Activated CD8-positive, alpha-beta T cell treated with anti-CD3 and anti-CD28 coated beads, Interleukin-2, amount 10 ng/mL, durations not matched to agents 7 days and 5 days (primary cell): ENCODE measurements around the gene RASSF3. TPM values are rescaled to one million over a fixed set of nuclear protein-coding genes. Genes with fewer than 3 reads are reported as not detected.
"Not testable (repeated sequence)": the region's sequence is repeated elsewhere in the genome, so short reads cannot be mapped to it uniquely, and the experiment has no call there.

Source experiments
- ATAC-seq: fragments of 150-1000 bp; cut with Tn5 transposase; one replicate; pipeline ENCODE4 v1.10.0; 2021; ENCODE audit warnings: moderate library complexity
- CTCF ChIA-PET: fragments of 350-600 bp; sonication (Branson Sonifier 250); formaldehyde crosslinking; loops from one replicate; lab custom pipeline; 2021; ENCODE audit warnings: antibody characterized with exemption; lab: Charles Lee
- POLR2A ChIA-PET: fragments of 350-600 bp; sonication (Branson Sonifier 250); formaldehyde crosslinking; loops from one replicate; lab custom pipeline; 2021; ENCODE audit warnings: antibody characterized with exemption; lab: Charles Lee
- DNase-seq: peaks from one replicate; pipeline ENCODE4 v3.0.0-alpha.2; 2020
- H3K27ac Mint-ChIP-seq: one replicate; pipeline ENCODE4 v1.8.0; 2021; ENCODE audit warnings: mild to moderate bottlenecking, mixed read lengths
- H3K27me3 Mint-ChIP-seq: one replicate; pipeline ENCODE4 v1.8.0; 2021; ENCODE audit warnings: low read depth, mixed read lengths
- H3K36me3 Mint-ChIP-seq: one replicate; pipeline ENCODE4 v1.8.0; 2021; ENCODE audit warnings: low read depth, mixed read lengths
- H3K4me1 Mint-ChIP-seq: one replicate; pipeline ENCODE4 v1.8.0; 2021; ENCODE audit warnings: low read depth, mixed read lengths
- H3K4me3 Mint-ChIP-seq: one replicate; pipeline ENCODE4 v1.8.0; 2021; ENCODE audit warnings: mild to moderate bottlenecking, mixed read lengths
- H3K9me3 Mint-ChIP-seq: one replicate; pipeline ENCODE4 v1.8.0; 2022; ENCODE audit warnings: mixed read lengths; ENCODE audit not compliant: insufficient read depth
- total RNA-seq, 2 experiments: library from RNA; stranded (reverse); gene quantifications; one replicate each; pipeline ENCODE4 v1.2.3, GENCODE V29; 2021

Gene RASSF3
- total RNA-seq, 2 experiments from 2014 or later = 61.7 to 63.7 TPM

GRCh38 chr12:64683816-64684543 lies 73.7 kb downstream of the RASSF3 start:
- POLR2A ChIA-PET = interaction anchor here (0.9 to 8.8 kb wide), 3 partner anchors 10 to 73 kb away, joined by 3 to 71 read pairs (median 3); no protein-coding TSS in a partner anchor
- Mint-ChIP-seq H3K4me1 (peaks cover 90% of the 10 kb centered on the region), H3K27ac (peak overlapping the region; percentile 79), H3K36me3 (peaks cover 63% of the 10 kb centered on the region), H3K27me3 (no peaks in the 10 kb centered on the region), H3K4me3 (peak overlapping the region; percentile 50), H3K9me3 (no peaks in the 10 kb centered on the region)
- CTCF ChIA-PET = interaction anchor here (1.4 to 15.4 kb wide), 7 partner anchors 11 to 134 kb away, joined by 3 to 112 read pairs (median 6); partner anchors contain the start of gene RASSF3
- no peak for DNase-seq
- no peak for ATAC-seq

- ATAC-seq (peak; percentile 22), DNase-seq (no peak)
- peaks cover 85% of the 10 kb centered on the region for H3K4me1 Mint-ChIP-seq
- H3K36me3 Mint-ChIP-seq = peaks cover 67% of the 10 kb centered on the region
- POLR2A ChIA-PET = interaction anchor here (0.6 to 8.8 kb wide), 2 partner anchors 15 to 117 kb away, joined by 3 to 71 read pairs; no protein-coding TSS in a partner anchor
- H3K27me3 Mint-ChIP-seq = no peaks in the 10 kb centered on the region
- H3K27ac Mint-ChIP-seq = peak overlapping the region; percentile 79
- CTCF ChIA-PET = interaction anchor here (1.0 to 15.4 kb wide), 4 partner anchors 9 to 135 kb away, joined by 3 to 112 read pairs (median 13); no protein-coding TSS in a partner anchor
- H3K4me3 Mint-ChIP-seq = no peak overlapping the region
- H3K9me3 Mint-ChIP-seq = no peaks in the 10 kb centered on the region
Observed at GRCh38 chr12:64685050-64685449, 74.8 kb downstream of the RASSF3 start.

GRCh38 chr12:64685605-64686004 lies 75.3 kb downstream of the RASSF3 start:
- DNase-seq = no peak
- no peaks in the 10 kb centered on the region for H3K9me3 Mint-ChIP-seq
- POLR2A ChIA-PET = interaction anchor here (0.6 to 8.8 kb wide), 2 partner anchors 16 to 116 kb away, joined by 3 to 71 read pairs; no protein-coding TSS in a partner anchor
- peaks cover 80% of the 10 kb centered on the region for H3K4me1 Mint-ChIP-seq
- H3K27me3 Mint-ChIP-seq = no peaks in the 10 kb centered on the region
- CTCF ChIA-PET = interaction anchor here (1.0 to 15.4 kb wide), 4 partner anchors 9 to 136 kb away, joined by 3 to 112 read pairs (median 13); no protein-coding TSS in a partner anchor
- peaks cover 68% of the 10 kb centered on the region for H3K36me3 Mint-ChIP-seq
- peak overlapping the region; percentile 68 for H3K27ac Mint-ChIP-seq
- no peak overlapping the region for H3K4me3 Mint-ChIP-seq
- no peak for ATAC-seq

GRCh38 chr12:64687816-64688215 lies 77.5 kb downstream of the RASSF3 start:
- ATAC-seq (peak; percentile 28), DNase-seq (peak; percentile 49)
- ChIA-PET CTCF (interaction anchor here (1.2 to 15.4 kb wide), 3 partner anchors 8 to 138 kb away, joined by 3 to 112 read pairs (median 6); no protein-coding TSS in a partner anchor), POLR2A (interaction anchor here (1.0 to 1.3 kb wide), 2 partner anchors 18 to 78 kb away, joined by 3 read pairs; partner anchors contain the start of gene RASSF3)
- Mint-ChIP-seq H3K4me1 (peaks cover 75% of the 10 kb centered on the region), H3K4me3 (peak overlapping the region; percentile 34), H3K27ac (peak overlapping the region; percentile 79), H3K36me3 (peaks cover 69% of the 10 kb centered on the region), H3K9me3 (no peaks in the 10 kb centered on the region), H3K27me3 (no peaks in the 10 kb centered on the region)

- Mint-ChIP-seq H3K27me3 (no peaks in the 10 kb centered on the region), H3K4me3 (peak overlapping the region; percentile 34), H3K27ac (peak overlapping the region; percentile 79), H3K4me1 (peaks cover 71% of the 10 kb centered on the region), H3K36me3 (peaks cover 69% of the 10 kb centered on the region), H3K9me3 (no peaks in the 10 kb centered on the region)
- ChIA-PET POLR2A (interaction anchor here (1.0 to 1.3 kb wide), 2 partner anchors 19 to 78 kb away, joined by 3 read pairs; partner anchors contain the start of gene RASSF3), CTCF (interaction anchor here (1.2 to 15.4 kb wide), 5 partner anchors 8 to 139 kb away, joined by 3 to 112 read pairs (median 6); no protein-coding TSS in a partner anchor)
- no peak for DNase-seq
- no peak for ATAC-seq
Observed at GRCh38 chr12:64688219-64688618, 77.9 kb downstream of the RASSF3 start.

- peak overlapping the region; percentile 79 for H3K27ac Mint-ChIP-seq
- ATAC-seq = no peak
- no peak for DNase-seq
- H3K4me3 Mint-ChIP-seq = no peak overlapping the region
- no peaks in the 10 kb centered on the region for H3K27me3 Mint-ChIP-seq
- peaks cover 68% of the 10 kb centered on the region for H3K4me1 Mint-ChIP-seq
- H3K9me3 Mint-ChIP-seq = no peaks in the 10 kb centered on the region
- CTCF ChIA-PET = interaction anchor here (0.7 to 15.4 kb wide), 7 partner anchors 7 to 139 kb away, joined by 4 to 112 read pairs (median 6); no protein-coding TSS in a partner anchor
- peaks cover 67% of the 10 kb centered on the region for H3K36me3 Mint-ChIP-seq
- POLR2A ChIA-PET = interaction anchor here (1.3 kb wide), 1 partner anchor 79 kb away, joined by 3 read pairs; the partner anchor contains the start of gene RASSF3
Observed at GRCh38 chr12:64688715-64689114, 78.4 kb downstream of the RASSF3 start.

GRCh38 chr12:64690236-64690635 lies 79.9 kb downstream of the RASSF3 start:
- not testable (repeated sequence) for DNase-seq, H3K27me3 Mint-ChIP-seq, H3K4me3 Mint-ChIP-seq, ATAC-seq, H3K27ac Mint-ChIP-seq, H3K9me3 Mint-ChIP-seq
- ChIA-PET CTCF (interaction anchor here (1.5 to 15.4 kb wide), 3 partner anchors 6 to 30 kb away, joined by 4 to 112 read pairs (median 11); no protein-coding TSS in a partner anchor), POLR2A (interaction anchor here (0.6 to 1.2 kb wide), 3 partner anchors 10 to 173 kb away, joined by 3 read pairs; no protein-coding TSS in a partner anchor)
- peaks cover 65% of the 10 kb centered on the region for H3K4me1 Mint-ChIP-seq
- H3K36me3 Mint-ChIP-seq = peaks cover 66% of the 10 kb centered on the region

GRCh38 chr12:64691227-64691794 lies 81.0 kb downstream of the RASSF3 start:
- H3K4me3 Mint-ChIP-seq = no peak overlapping the region
- H3K27me3 Mint-ChIP-seq = no peaks in the 10 kb centered on the region
- peaks cover 63% of the 10 kb centered on the region for H3K4me1 Mint-ChIP-seq
- peak overlapping the region; percentile 48 for H3K27ac Mint-ChIP-seq
- H3K9me3 Mint-ChIP-seq = no peaks in the 10 kb centered on the region
- ATAC-seq (no peak), DNase-seq (no peak)
- ChIA-PET CTCF (interaction anchor here (2.0 kb wide), 1 partner anchor 142 kb away, joined by 12 read pairs; no protein-coding TSS in a partner anchor), POLR2A (no interaction called here)
- peaks cover 63% of the 10 kb centered on the region for H3K36me3 Mint-ChIP-seq

- ChIA-PET CTCF (interaction anchor here (2.0 kb wide), 1 partner anchor 143 kb away, joined by 12 read pairs; no protein-coding TSS in a partner anchor), POLR2A (no interaction called here)
- Mint-ChIP-seq H3K4me1 (peaks cover 66% of the 10 kb centered on the region), H3K9me3 (no peaks in the 10 kb centered on the region), H3K36me3 (peaks cover 66% of the 10 kb centered on the region), H3K4me3 (no peak overlapping the region), H3K27ac (peak overlapping the region; percentile 26), H3K27me3 (no peaks in the 10 kb centered on the region)
- DNase-seq (no peak), ATAC-seq (no peak)
Observed at GRCh38 chr12:64691795-64692583, 81.7 kb downstream of the RASSF3 start.

- no peak for ATAC-seq
- ChIA-PET POLR2A (interaction anchor here (0.6 kb wide), 1 partner anchor 33 kb away, joined by 3 read pairs; no protein-coding TSS in a partner anchor), CTCF (interaction anchor here (0.9 to 6.5 kb wide), 6 partner anchors 12 to 147 kb away, joined by 3 to 113 read pairs (median 70); partner anchors contain the start of gene RASSF3)
- H3K9me3 Mint-ChIP-seq = no peaks in the 10 kb centered on the region
- no peak overlapping the region for H3K4me3 Mint-ChIP-seq
- no peak for DNase-seq
- no peaks in the 10 kb centered on the region for H3K27me3 Mint-ChIP-seq
- H3K4me1 Mint-ChIP-seq = peaks cover 51% of the 10 kb centered on the region
- peaks cover 53% of the 10 kb centered on the region for H3K36me3 Mint-ChIP-seq
- H3K27ac Mint-ChIP-seq = peak overlapping the region; percentile 23
Observed at GRCh38 chr12:64694130-64695040, 84.1 kb downstream of the RASSF3 start.
